Coronary artery (tissue), 2 donors: ENCODE data around the gene ACACB.

Experiments
- DNase-seq: peaks from one replicate; pipeline ENCODE4 v3.0.0-alpha.2; 2017; ENCODE audit warnings: low spot score
- H3K27ac ChIP-seq, 2 donors: fragments of 200-600 bp; sonication (generic); one replicate each; pipeline ENCODE4 v1.5.1; 2016 to 2019
- H3K4me3 ChIP-seq: fragments of 200-600 bp; sonication (generic); 2 replicates; pipeline ENCODE4 v1.5.1; 2016; ENCODE audit warnings: mild to moderate bottlenecking, moderate library complexity
- TF ChIP-seq, protein P1 (sequence below): fragments of 200-600 bp; sonication (generic); IDR thresholded peaks from one replicate; pipeline ENCODE4 v1.5.1; 2019; ENCODE audit warnings: antibody characterized with exemption

Gene ACACB

DNA sequence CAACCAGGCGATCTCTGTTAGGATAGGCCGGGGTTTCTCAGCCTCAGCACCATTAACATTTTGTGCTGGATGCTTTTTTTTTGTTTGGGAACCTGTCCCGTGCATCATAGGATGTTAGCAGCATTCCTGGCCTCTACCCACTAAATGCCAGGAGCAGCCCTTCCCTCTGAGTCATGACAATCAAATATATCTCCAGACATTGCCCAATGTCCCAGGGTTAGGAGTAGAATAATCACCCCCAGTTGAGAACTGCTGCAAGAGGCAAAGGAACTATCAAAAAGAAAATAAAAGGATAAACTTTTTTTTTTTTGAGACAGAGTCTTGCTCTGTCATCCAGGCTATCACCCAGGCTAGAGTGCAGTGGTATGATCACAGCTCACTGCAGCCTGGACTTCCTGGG is 76.0 kb downstream of the ACACB start:
- no peak for DNase-seq
- H3K4me3 ChIP-seq = no peak overlapping the region
- no peak overlapping the region for H3K27ac ChIP-seq
- TF ChIP-seq, protein P1, sequence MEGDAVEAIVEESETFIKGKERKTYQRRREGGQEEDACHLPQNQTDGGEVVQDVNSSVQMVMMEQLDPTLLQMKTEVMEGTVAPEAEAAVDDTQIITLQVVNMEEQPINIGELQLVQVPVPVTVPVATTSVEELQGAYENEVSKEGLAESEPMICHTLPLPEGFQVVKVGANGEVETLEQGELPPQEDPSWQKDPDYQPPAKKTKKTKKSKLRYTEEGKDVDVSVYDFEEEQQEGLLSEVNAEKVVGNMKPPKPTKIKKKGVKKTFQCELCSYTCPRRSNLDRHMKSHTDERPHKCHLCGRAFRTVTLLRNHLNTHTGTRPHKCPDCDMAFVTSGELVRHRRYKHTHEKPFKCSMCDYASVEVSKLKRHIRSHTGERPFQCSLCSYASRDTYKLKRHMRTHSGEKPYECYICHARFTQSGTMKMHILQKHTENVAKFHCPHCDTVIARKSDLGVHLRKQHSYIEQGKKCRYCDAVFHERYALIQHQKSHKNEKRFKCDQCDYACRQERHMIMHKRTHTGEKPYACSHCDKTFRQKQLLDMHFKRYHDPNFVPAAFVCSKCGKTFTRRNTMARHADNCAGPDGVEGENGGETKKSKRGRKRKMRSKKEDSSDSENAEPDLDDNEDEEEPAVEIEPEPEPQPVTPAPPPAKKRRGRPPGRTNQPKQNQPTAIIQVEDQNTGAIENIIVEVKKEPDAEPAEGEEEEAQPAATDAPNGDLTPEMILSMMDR = no peak

DNA sequence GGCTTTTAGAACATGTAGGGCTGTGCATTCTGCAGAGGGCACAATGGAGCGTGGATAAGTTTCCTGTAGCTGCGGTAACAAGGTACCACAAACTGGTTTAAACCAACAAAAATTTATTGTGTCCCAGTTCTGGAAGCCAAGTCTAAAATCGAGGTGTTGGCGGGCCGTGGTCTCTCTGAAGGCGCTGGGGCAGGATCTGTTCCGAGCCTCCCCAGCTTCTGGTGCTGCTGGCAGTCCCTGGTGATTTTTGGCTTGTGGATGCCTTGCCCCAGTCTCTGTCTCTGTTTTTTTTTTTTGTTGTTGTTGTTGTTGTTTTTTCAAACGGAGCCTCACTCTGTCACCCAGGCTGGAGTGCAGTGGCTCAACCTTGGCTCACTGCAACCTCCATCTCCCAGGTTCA is 77.5 kb downstream of the ACACB start:
- no peak overlapping the region for H3K27ac ChIP-seq
- TF ChIP-seq, protein P1 = no peak
- no peak overlapping the region for H3K4me3 ChIP-seq
- no peak for DNase-seq

DNA sequence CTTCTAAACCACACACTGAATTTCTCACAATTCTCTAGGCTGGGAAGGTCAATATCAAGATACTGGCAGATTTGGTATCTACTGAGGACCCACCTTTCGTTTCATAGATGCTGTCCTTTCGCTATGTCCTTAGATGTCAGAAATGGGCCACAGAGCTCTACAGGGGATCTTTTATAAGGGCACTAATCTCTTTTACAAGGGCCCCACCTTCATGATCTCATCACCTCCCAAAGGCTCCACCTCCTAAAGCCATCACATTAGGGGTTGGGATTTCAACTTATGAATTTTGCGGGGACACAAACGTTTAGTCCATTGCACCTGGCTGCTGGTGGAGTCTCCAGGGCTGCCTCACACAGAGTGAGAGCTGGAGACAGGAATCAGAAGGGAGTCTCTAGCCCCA is 79.9 kb downstream of the ACACB start:
- TF ChIP-seq, protein P1 = no peak
- Histone ChIP-seq H3K27ac (no peak overlapping the region), H3K4me3 (no peak overlapping the region)
- DNase-seq = no peak

DNA sequence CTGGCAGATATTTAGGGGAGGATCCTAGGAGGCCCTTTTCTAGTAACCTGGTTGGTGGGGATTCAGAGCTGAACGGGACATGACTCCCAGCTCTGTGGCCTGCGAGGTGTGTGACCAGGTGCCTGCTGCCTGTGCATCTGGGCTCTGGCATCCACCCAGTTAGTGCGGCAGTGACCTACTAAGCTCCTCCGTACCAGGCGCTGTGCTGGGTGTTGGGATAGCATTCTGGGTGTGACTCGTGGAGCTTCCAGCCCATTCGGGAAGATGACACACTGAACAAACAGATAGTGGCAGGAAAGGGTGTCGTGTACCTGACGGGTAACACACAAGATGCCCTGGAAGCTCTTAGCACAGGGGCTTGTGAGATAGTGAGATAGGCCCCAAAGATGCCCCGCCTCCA is 80.9 kb downstream of the ACACB start:
- TF ChIP-seq, protein P1 = no peak

DNA sequence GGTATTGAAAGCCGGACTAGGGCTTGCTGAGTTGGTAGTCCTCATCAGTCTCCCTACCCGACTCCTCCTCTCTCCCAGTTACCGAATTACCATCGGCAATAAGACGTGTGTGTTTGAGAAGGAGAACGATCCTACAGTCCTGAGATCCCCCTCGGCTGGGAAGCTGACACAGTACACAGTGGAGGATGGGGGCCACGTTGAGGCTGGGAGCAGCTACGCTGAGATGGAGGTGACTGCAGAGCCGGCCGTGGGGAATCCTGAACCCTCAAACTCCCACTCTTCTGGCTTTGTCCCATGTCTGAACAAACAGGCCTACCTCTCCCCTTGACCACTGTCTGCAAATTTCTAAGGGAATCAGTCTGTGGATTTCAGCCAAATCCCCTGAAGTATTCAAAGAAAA is 82.9 kb downstream of the ACACB start:
- TF ChIP-seq, protein P1 = no peak
- no peak overlapping the region for H3K27ac ChIP-seq
- no peak overlapping the region for H3K4me3 ChIP-seq
- no peak for DNase-seq

More for the DNA sequence above, 80.9 kb downstream of the ACACB start:
- Histone ChIP-seq H3K4me3 (no peak overlapping the region), H3K27ac (no peak overlapping the region)
- no peak for DNase-seq

DNA sequence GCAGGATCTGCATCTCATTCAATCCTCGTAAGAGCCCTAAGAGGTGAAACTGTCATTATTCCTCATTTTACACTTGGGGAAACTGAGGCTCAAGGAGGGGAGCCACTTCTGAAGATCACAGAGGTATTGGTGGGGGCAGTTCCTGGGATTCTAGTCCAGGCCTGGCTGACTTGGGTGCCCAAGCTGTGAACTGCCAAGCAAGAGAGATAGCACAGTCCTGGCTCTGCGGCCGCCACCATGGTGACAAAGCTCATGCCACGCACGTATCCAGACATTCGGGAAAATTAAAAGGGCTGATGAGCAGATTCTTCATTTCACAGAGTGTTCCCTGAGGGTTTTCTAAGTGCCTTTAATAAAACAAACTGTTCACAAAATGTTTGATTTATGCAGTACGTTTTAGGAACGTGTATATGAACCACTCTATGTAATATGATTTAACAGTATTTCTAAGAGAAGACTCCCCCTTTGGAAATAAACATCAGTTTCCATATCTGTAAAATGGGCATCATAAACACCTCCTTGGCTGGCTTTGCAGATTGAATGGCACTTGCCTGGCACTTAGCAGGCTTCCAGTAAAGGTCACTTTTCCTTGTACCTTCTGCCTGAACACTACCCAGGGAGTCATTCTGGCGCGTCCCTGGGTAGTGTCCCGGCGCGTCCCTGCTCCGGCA is 84.6 kb downstream of the ACACB start:
- TF ChIP-seq, protein P1 = no peak
- H3K27ac ChIP-seq = no peak overlapping the region
- DNase-seq = no peak
- no peak overlapping the region for H3K4me3 ChIP-seq

DNA sequence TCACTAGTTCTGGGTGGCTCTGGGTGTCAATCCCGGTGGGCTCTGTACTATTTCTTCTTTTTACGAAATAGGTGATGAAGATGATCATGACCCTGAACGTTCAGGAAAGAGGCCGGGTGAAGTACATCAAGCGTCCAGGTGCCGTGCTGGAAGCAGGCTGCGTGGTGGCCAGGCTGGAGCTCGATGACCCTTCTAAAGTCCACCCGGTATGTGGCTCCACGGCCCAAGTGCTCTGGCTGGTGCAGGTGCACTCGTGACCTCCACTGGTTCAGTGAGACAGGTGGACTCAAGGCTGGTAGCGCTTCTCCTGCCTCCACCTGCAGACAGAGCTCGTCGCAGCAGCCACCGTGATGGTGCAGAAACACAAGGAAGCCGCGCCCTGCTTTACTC is 85.1 kb downstream of the ACACB start:
- H3K27ac ChIP-seq = no peak overlapping the region
- TF ChIP-seq, protein P1 = no peak
- H3K4me3 ChIP-seq = no peak overlapping the region
- no peak for DNase-seq
